GM13976 (cell line): Measurements from ENCODE around the gene TGFBR3.

Experiments
- DNase-seq: peaks from one replicate; pipeline ENCODE4 v3.0.0; 2012; ENCODE audit warnings: low spot score
- CTCF ChIP-seq: IDR thresholded peaks from 2 replicates; pipeline ENCODE4 v1.5.1; 2012; ENCODE audit warnings: borderline replicate concordance, mild to moderate bottlenecking; ENCODE audit not compliant: insufficient read depth; ENCODE audit errors: extremely low read depth, missing control alignments, control extremely low read depth
- in situ Hi-C: fragments of 300-500 bp; cut with MboI; formaldehyde crosslinking; loops from one replicate; pipeline ENCODE4 v1.12.0; 2022; ENCODE audit warnings: low sequenced_read_pairs, mixed read lengths, inconsistent platforms; ENCODE audit not compliant: unreplicated experiment

Gene TGFBR3

GRCh38 chr1:91793189-91793588 lies 92.8 kb downstream of the TGFBR3 start:
- no peak for TF ChIP-seq CTCF
- DNase-seq = no peak
- in situ Hi-C loops = no loop called here

GRCh38 chr1:91792489-91793071 lies 93.4 kb downstream of the TGFBR3 start:
- in situ Hi-C loops = no loop called here
- no peak for DNase-seq
- TF ChIP-seq CTCF = no peak

GRCh38 chr1:91791691-91792488 lies 94.1 kb downstream of the TGFBR3 start:
- DNase-seq = no peak
- TF ChIP-seq CTCF = no peak
- in situ Hi-C loops = no loop called here

GRCh38 chr1:91791103-91791502 lies 94.8 kb downstream of the TGFBR3 start:
- no peak for TF ChIP-seq CTCF
- DNase-seq = no peak
- in situ Hi-C loops = no loop called here

- in situ Hi-C loops = no loop called here
- no peak for DNase-seq
- no peak for TF ChIP-seq CTCF
Measured at GRCh38 chr1:91790392-91790791, 95.6 kb downstream of the TGFBR3 start.

- TF ChIP-seq CTCF = no peak
- in situ Hi-C loops = no loop called here
- DNase-seq = no peak
Measured at GRCh38 chr1:91789273-91789997, 96.5 kb downstream of the TGFBR3 start.
